ENCODE data around the gene STMN1.

The STMN1 gene

DNA sequence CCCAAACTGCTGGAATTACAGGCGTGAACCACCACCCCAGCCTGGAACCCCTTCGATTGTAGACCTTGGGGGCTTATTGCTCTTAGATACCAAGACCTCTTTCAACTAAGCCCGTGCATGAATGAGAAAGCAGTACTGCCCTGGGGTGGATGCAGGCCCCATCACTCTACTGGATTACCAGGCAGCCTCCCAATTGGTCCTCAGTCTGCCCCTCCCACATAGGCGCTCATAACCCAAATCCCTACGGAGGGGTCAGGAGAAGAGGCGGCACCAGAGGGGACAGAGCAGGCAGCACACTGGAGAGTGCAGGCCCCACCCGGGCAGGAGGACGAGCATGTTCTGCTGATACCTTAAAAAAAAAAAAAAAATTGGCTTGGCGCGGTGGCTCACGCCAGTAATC, 12.4 kb upstream of the STMN1 start:
- no peak for DNase-seq

DNA sequence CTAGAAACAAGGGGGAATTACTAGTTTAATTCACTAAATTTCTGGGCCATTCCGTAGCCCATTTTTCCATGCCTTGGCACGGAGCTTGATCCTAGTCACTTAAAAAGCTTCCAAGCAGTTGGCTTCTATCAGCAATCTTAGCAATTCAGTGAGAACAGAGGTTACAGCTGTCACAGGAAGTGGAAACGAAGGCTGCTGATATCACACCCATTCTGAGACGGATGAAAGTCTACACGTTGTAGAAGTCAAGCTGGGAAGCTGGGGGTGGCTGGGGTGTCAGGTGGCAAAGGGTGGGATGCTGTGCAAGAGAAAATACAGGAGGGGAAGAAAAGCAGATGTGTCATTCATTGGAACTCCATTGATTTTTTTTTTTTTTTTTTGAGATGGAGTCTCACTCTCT, 11.8 kb upstream of the STMN1 start:
- no peak for DNase-seq

DNA sequence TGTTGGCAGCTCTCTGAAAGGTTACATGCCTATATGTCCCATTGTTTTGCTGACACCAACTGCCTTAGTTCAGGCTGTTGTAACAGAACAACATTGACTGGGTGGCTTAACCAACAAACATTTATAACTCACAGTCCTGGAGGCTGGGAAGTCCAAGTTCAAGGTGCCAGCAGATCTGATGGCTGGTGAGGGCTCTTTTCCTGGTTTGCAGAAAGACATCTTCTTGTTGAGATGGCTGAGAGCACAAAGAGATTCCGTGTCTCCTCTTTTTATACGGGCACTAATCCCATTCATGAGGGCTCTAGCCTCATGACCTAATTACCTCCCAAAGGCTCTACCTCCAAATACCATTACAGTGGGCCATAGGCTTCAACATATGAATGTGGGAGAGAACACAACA, 10.2 kb upstream of the STMN1 start:
- no peak for DNase-seq

DNA sequence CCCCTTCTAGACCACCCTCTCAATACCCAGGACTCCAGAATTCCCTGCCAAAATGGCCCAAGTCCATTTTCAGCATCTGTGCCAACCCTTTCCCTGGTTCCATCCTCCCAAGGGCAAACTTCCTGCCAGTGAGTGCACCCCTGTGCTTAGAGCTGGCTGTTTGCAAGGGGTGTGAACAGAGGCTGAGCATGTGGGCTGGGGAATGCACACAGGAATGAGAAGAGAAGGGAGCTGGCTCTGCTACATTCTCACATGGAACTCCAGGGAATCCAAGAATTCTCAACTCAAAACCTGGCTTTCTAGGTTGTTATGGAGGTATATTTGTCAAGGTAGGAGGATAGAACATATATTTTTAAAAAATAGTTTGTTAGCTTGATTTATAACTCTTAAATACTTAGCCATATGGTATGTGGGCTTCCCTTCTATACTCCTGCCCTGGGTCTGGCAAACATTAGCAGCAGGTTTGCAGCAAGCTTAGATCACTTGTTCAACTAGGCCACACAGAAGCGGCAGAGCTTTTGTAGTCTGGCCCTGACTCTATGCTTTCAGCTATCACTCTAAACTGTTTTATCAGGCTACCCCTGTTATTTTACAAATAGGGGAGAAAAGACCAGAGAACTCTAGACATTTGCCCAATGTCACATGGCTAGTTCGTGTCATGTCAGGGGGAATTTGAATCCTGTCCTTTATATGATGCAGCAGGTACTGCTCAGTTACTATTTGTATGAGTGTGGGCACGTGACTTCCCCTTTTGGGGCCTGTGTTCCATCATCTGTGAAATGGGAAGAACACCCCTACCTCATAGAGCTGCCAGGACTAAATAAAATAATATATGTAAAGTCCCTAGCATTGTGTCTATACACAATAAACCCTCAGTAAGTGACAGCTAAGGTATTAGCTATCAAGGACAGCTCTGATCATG, 8.1 kb upstream of the STMN1 start:
- peak; percentile 85 for DNase-seq

DNA sequence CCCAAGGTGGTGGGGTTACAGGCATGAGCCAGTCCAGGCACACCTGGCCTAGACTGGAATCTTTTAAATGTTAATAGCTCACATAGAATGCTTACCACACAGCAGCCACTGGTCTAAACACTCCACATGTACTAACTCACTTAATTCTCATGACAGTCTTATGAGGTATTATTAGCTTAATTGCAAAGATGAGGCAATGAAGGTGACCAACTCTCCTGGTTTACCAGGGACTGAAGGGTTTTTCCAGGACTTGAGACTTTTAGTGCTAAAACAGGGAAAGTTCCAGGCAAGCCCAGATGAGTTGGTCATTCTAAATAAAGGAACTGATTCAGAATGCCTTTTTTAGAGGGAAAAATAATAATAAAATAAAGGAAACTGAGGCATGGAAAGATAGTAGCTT, 7.0 kb upstream of the STMN1 start:
- DNase-seq, result no peak

DNA sequence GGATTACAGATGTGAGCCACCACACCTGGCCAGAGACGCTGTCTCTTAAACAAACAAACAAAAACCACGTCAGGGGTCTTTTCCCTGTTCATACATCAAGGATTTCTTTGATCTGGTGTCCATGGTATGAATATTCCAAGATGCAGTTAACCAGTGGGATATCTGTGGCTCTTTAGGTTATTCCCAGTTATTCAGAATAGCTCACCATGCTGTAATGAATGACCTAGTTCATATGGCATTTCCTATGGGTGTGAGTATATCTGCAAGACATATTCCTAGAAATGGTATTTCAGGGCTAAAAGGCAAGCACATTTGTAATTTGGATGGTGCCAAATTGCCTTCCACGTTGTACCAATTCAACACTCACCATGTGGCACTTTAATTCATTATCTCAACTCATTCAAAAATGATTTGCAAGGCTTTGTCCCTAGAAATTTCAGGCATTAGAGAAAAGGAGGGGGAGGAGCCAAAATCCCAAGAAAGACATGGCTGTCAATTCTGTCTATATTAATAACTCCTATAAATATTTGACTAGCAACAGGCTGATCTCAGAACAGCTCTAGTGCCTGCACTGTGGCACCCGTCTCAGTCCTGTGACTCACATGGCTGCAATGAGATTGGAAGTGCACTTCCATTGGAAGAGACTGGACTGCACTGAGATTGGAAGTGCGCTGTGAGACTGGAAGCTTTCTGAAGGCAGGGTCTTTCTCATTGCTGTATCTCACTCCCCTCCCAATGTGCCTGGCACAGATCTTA, 6.0 kb upstream of the STMN1 start:
- DNase-seq, result no peak

DNA sequence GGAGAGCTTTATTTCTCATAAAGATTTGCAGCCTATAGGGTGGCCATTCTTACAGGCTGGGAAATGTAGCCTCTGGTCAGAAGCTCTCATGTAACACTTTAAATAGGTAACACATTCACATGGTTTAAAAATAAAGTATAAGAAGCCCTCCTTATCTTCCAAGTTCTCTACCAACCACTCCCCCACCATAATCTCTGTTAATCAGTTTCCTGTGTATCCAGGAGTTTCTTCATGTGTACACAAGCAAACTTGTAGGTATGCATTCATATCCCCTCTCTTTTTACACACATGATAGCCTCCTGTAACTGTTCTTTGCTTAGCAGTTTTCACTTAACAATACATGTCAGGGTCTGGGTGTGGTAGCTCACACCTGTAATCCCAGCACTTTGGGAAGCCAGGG, 4.9 kb upstream of the STMN1 start:
- DNase-seq, result no peak

DNA sequence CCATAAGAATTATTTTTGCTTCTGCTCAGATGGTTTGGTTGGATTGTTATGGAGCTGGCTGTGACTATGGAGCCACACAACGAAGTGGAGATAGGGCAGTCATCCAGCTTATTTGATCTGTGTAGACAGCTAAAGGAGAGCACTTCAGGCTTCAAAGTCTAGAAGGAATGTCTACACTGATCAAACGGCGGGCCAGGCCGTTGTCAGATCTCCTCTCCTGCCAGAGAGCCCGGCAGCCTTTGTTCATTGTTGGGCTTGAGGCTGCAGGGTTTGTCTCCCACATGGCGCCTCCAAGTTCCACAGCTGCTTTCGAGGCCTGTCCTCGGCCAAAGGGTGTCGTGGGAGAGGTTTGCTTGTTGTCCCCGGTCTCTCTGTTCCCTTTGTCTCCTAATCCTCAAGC, 2.8 kb upstream of the STMN1 start:
- no peak for DNase-seq

DNA sequence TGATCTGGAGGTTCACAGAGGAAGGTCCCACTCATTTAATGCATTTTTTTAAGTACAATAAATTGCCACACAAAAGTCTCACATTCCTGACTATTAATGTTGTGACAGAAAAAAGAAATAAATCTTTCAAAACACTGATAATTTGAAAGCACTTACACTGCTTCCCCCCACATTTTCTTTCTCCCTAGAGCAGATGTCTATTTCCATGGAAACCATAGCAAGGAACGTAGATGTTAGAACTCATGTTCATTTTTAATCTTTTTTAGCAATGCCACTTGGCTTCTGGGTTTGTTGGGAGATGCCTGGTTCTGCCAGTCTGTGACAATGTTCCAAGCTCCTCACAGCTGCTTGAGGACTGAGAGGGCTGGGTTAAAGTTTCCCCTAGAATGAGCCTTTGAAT, 1.9 kb upstream of the STMN1 start:
- peak; percentile 45 for DNase-seq

DNA sequence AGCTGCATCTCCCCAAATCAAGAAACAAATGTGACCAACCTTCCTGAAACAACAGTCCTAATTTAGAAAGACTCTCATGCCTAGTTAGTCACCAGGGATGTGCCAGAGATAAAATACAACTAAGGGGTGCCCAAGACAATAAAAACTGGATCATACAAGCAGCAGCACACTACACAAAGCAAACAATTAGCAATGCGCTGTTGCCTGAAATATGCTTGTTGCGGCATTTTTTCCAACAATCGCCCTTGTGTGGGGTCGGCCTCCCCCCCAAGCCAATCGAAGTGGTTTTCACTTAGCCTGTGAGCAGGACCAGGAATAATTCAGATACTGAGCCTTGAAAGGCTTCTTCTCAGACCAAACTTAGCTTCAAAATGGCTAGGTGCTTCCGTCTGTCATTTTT, 1.4 kb upstream of the STMN1 start:
- DNase-seq, result peak; percentile 21

DNA sequence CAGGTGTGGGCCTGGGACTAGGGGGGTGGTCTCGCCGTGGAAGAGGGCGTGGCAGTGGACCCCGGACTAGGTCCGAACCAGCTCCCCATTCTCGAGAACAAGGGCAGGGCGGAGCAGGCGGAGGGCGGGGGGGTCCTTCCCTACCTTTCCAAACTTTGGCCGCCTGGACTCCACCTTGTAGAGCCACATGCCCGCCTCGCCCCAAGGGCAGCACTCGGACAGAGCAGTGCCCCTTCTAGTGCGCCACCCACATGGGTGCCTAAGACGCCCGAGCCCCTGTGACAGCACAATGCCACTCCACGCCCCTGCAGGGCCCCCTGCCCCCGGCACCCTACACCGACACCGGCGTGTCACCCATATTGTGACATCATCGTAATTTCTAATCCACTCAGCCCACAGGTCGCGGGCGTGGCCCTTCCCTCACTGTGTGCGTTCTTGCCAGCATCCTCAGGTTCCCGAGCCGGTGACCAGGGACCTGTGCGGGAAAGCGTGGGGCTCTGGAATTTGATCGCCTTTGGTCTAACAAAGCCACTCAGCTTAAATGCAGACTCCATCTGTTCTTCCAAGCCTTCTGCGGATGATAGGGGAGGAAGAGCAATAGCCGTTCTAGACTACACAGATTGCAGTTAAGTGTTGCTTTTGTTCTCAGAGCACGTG, 553 bp upstream of the STMN1 start:
- DNase-seq, result peak; percentile 91

DNA sequence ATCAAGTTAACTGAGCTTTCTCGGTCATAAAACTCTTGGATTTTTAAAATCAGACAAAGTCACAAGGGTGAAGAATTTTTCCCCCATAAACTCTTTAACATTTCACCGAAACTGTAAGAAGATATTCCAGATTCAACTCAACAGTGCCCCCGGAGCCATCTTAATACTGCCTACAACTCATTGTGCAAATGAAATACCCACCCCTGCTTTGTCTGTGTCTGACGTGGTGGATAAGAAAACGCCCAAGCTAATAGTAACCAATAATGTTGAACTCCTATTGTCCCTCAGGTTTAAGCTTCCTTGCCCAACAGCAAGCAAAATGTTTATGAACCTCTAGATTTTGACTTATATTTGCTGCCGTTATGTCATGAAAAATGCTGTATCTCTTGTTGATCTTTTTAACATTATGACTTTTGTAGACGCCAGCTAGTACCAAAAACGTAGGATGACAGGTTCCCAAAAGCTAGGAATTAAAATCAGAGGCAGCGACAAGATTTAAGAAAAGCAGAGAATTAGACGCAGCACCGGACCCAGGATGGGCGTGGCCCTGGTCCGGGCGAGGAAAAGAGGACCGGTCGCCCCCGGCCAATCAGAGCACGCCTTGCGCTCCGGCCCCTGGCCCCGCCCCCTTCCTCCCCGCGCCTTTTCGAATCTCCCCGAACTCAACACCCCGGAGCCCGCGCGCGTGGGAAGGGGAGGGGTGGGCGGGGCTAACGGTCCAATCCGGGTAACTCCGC, 1.1 kb downstream of the STMN1 start:
- peak; percentile 90 for DNase-seq

DNA sequence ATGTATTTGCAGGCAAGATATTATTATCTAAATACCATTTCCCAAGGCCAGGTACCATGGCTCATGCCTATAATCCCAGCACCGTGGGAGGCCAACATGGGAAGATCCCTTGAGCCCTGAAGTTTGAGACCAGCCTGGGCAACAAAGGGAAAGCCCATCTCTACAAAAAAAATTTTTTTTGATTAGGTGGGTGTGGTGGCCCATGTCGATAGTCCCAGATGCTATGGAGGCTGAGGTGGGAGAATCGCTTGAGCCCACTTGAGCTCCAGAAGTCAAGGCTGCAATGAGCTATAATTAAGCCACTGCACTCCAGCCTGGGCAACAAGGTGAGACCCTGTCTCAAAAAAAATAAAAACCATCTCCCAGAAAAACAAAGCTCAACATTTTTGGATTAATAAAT, 2.2 kb downstream of the STMN1 start:
- no peak for DNase-seq

DNA sequence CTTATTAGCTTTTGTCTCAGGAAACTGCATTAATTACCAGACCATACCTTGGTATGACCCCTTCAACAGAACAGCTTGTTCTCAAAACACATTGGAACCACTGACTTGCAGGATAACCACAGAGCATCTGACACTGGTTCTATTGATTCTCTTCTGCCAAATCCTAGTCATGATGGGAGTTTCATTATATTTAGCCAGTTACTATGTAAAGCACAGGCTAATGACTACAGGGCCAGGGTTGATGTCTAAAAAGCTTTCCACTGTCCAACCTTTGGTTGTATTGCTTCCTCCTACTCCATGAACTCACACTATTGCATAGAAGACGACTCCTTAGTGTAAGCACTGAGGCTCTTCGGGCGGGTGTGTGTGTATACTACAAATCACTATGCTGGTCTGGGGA, 3.8 kb downstream of the STMN1 start:
- DNase-seq, result no peak

DNA sequence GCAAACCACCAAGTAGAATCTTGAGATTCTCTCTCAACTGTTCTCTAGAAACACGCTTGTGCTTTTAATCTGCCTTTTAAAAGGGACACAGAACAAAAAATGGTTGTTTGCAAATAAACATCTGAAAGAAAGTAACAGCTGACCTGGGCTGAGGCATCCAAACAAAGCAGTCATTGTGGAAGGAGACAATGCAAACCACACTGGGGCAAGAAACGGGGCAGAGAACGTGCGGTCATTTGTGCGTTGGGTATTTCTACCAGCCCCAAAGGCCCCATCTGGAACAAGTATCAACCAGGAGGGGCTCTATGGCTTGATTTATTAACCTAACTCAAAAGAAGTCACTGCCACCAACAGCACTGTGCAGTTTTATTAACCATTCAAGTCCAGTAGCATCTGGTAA, 6.0 kb downstream of the STMN1 start:
- DNase-seq, result no peak

DNA sequence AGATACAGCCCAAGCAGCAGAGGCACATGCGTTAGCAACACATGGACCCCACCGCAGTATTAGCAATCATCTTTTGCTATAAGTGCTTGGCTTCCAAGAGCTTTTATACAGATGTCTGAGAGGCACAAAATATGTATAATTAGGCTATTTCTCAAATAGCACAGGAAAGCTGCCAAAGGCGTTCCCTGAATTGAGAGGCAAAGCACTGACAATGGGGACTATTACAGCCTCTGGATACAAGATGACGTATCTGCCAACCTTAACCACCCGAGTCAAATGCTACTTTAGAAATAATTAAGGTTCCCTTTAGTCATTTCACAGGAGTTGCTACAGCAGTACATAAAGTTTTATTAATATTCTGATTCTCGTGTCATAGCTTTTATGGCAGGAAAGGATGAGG, 6.4 kb downstream of the STMN1 start:
- DNase-seq, result no peak

DNA sequence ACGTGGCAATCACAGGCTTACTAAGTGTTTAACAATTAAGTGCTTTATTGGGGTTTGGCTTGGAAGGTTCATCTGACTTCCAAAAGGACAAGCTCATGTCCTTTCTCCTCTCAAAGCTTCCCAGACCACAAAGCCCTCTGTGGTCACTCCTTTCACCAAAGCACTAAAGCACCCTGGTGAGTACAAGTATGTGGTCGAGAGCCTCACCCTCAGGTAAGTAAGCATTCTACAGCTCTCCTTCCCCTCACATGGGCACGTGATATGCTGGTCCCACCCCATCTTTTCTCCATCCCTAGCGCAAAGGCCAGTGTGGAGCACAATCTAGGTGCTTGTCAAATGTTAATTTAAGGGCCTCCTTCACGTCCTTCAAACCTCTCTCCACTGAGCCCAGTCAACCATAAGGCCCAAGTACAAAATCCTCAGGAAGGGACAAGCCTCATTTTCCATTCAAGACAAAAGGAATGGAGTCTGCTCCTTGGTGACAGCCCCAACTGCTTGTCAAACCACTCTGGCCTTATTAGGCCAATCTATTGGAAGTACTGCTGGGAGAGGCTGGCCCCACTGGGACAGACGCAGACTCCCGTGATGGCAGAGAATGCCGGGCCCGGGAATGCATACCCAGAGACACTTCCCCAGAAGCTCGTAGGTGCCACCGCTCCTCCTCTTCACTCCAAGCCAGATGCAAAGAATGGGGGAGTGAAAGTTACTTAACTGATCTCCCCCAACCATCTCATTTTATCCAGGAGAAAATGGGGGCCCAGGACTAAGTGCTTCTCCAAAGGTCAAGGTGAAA, 7.8 kb downstream of the STMN1 start:
- DNase-seq, result no peak

DNA sequence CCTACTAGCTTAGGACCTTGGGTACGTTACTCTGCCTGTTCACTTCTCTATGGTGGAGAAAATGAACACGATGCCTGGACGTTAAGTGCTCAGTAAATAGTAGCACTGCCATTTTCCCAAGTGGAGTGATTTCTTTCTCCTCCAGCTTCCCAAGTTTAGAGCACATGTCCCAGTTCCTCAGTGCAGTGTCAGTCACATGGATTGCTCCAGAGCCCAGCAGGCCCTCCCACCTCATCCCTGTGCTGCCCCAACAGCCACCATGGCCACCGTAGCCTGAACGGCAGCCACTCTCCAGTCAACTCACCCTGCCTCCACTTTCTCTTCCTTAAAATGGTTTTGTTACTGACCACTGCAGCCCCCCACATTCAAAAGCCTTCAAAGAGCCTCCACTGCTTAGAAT, 8.5 kb downstream of the STMN1 start:
- no peak for DNase-seq

DNA sequence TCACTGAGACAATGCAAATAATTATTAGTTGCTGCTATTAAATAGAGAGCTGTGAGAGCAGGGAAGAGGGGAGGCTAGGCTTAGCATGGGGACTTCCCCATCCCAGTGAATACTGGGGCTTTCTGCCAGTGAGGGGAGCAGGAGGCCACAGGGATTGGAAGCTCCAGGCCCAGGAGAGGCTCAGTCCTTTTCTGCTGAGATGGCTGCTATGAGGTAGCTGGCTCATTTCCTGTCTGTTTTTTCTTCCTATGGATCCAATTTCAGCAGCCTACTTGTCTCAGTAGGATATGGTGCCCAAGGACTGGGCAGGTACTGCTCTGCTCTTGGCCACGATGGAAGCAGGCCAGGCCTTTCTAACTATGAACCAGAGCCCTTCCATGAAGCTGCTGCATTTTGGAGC, 10.0 kb downstream of the STMN1 start:
- DNase-seq, result no peak

DNA sequence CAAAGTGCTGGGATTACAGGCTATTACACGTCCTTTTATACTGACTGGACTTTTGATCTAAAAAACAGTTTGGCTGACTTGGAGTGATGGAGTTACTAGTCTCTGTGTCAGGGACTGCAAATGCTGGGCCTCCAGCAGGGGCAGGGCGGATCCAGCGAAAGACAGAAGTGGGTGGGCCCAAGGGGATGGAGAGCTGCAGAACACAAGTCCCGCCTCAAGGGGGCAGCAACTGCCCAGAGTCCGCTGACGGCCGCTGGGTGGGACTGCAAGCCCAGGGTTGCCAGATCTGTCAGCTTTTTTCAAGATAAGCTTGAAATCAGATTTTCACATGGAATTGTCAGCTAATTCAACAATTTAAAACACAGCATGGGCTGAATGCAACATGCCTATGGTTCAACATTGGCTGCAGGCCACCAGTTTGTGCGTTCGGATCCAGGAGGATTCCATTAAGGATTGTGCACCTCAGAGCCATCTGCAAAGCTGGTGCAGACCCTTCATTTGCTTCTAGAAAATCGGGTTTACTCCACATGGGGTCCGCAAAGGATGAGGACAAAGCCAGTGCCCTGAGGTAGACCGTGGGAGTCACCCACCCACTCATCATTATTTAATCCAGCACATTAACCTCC, 10.7 kb downstream of the STMN1 start:
- DNase-seq, result peak; percentile 93

DNA sequence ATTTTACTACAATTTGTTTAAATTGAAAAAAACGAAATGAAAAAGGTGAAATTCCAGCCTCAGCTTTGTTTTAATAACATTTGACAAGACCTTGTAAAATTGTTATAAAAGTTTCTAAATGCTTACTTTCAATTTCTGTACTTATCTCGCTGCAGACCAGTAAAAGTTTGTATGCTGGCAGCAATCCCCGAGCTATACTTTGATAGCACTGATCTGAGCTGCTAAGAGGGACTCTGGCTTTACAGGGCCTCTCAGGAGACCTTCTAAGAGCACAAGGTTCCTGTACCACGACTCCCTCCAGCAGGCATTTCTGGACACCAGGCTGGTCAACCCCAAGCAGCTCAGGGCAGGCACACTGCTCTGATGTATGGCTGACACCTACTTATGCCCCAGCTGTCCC, 13.1 kb downstream of the STMN1 start:
- no peak for DNase-seq

DNA sequence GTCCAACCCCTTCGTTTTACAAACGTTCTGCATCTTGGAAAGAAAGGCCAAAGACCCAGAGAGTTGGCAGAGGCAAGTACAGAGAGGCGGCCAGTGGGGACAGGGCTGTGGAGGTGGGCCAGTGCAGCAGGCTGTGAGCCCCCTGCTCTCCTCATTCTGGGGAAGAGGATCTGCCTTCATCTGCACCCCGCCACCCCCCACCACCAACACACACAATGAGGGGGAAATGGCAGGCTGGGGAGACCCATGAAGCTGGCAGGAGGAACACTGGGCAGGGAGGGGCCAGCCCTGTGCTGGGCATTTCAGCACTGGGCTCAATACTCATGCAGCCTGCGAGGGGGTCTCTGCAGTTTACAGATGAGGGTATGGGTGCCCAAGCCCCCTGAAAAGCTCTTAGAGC, 14.6 kb downstream of the STMN1 start:
- DNase-seq, result no peak
